ENCODE measurements around the gene CACNA1D.

DNA sequence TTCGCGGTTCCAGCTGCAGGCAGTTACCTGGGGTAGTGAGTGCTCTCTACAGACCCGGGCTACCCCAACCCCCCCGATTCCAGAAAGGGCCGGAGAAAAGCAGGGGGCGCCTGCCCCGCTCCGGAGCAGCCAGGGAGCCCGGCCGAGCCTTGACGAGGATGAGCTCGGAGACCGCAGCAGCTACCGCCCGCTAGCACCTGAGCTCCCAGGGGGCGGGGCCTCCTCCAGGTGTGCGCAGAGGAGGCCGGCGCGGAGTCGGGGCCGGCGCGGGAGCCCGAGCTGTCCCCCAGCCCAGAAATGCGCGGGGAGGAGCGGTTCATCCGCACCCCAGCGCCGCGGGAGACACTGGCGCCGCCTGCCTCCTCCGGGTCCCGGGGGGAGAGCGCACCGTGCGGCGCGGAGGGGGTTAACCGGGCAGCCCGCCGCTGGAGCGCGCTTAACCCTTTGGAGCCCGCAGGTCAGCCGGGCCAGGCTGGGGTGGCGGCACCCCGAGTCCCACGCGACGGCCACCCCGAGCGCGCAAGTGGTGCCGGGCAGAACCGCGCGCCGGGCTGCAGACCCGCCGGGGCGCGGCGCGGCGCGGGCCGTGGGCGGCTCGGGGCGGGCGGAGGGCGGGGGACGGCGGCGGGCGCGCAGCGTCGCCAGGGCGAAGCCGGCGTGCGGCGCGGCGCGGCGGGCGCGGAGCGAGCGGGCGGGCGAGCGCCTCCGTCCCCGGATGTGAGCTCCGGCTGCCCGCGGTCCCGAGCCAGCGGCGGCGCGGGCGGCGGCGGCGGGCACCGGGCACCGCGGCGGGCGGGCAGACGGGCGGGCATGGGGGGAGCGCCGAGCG, at the start of gene CACNA1D:
- TF ChIP-seq, protein P1, sequence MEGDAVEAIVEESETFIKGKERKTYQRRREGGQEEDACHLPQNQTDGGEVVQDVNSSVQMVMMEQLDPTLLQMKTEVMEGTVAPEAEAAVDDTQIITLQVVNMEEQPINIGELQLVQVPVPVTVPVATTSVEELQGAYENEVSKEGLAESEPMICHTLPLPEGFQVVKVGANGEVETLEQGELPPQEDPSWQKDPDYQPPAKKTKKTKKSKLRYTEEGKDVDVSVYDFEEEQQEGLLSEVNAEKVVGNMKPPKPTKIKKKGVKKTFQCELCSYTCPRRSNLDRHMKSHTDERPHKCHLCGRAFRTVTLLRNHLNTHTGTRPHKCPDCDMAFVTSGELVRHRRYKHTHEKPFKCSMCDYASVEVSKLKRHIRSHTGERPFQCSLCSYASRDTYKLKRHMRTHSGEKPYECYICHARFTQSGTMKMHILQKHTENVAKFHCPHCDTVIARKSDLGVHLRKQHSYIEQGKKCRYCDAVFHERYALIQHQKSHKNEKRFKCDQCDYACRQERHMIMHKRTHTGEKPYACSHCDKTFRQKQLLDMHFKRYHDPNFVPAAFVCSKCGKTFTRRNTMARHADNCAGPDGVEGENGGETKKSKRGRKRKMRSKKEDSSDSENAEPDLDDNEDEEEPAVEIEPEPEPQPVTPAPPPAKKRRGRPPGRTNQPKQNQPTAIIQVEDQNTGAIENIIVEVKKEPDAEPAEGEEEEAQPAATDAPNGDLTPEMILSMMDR (IDR thresholded peaks at IDR 0.05): no peak
- no peak for TF ChIP-seq POLR2A (IDR thresholded peaks at IDR 0.05)
- TF ChIP-seq POLR2AphosphoS5 (IDR thresholded peaks at IDR 0.05): no peak
- no peak for TF ChIP-seq EP300 (IDR thresholded peaks at IDR 0.05)
